GM18951 (cell line): ENCODE measurements around the gene DCHS1.

ENCODE experiments used
- POLR2A ChIP-seq: IDR thresholded peaks from 4 replicates; pipeline ENCODE4 v1.6.1; 2011; ENCODE audit warnings: mild to moderate bottlenecking; ENCODE audit not compliant: insufficient read length, insufficient read depth; ENCODE audit errors: extremely low read depth
- in situ Hi-C: fragments of 300-500 bp; cut with MboI; formaldehyde crosslinking; loops from one replicate; pipeline ENCODE4 v1.12.0; 2022; ENCODE audit warnings: low sequenced_read_pairs, mixed read lengths, inconsistent platforms; ENCODE audit not compliant: unreplicated experiment

DCHS1 gene

DNA sequence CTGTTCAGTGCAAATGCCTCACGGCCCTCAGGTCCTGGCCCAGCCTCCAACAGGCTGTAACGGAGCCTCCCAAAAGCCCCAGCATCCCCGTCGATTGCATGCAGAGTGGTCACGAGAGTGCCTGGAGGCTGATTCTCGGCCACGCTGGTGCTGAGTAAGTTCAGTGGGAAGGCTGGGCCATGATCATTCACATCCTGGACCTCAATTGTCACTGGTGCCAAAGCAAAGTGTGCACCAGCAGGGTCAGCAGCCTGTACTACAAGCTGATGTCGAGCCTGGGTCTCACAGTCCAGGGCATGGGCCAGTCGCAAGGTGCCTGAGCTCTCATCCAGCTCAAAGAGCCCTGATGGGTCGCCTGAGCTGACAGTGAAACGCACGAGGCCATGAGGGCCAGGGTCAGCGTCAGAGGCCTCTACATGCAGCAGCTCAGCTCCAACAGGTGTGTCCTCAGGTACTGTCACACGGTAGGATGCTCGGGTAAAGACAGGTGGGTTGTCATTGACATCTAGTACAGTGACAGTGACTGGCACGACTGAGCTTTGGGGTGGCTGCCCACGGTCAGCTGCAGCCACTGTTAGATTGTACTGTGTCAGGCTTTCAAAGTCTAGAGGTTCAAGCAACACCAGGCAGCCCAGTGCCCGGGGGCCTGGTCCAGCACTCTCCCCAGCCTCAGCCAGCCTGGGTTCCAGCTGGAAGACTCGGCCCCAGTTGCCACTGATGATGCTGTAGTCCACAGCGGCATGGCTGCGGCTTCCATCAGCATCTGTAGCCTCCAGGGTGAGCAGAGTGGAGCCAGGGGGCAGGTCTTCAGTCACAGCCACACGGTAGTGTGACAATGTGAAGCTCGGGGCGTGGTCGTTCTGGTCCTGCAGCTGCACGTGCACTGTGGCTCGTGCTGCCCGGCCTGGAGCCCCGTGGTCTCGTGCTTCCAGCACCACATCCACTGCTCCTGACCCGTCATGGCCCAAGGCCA lies 31.9 kb downstream of the DCHS1 start:
- TF ChIP-seq POLR2A = no peak
- in situ Hi-C loops = no loop called here

GRCh38 chr11:6622261-6623171 lies 33.1 kb downstream of the DCHS1 start:
- no peak for TF ChIP-seq POLR2A
- in situ Hi-C loops = no loop called here

DNA sequence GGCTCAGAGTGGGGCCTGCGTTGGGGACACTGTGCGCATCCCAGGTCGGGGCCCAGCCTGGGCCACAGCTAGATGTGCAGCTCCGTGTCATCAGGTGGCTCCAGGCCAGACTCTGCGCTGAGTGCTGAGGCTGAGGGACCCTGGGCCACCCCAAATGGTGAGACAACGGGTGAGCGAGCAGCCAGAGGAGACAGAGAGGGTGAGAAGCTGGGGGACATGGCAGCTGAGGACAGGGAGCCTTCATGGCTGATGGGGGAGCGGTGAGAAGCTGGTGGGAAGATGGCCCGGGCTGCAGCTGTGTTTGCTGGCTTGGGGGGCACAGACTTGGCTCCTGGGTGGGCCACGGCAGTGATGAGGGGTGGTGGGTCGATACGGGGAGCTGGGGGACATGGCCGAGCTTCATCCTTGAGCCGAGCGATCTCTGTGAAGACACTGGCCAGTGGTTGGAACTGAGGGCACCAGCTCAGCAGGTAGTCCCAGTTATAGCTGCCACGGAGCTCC lies 33.8 kb downstream of the DCHS1 start:
- TF ChIP-seq POLR2A = no peak
- in situ Hi-C loops = no loop called here

GRCh38 chr11:6620636-6621035 lies 35.0 kb downstream of the DCHS1 start:
- in situ Hi-C loops = no loop called here
- no peak for TF ChIP-seq POLR2A

GRCh38 chr11:6619004-6619745 lies 36.4 kb downstream of the DCHS1 start, which contains the start of gene TPP1:
Gene TPP1 (minus strand): TSS chr11:6619422. CDS start chr11:6619400, 22 bp downstream.
- TF ChIP-seq POLR2A = peak; percentile 73
- in situ Hi-C loops = no loop called here

DNA sequence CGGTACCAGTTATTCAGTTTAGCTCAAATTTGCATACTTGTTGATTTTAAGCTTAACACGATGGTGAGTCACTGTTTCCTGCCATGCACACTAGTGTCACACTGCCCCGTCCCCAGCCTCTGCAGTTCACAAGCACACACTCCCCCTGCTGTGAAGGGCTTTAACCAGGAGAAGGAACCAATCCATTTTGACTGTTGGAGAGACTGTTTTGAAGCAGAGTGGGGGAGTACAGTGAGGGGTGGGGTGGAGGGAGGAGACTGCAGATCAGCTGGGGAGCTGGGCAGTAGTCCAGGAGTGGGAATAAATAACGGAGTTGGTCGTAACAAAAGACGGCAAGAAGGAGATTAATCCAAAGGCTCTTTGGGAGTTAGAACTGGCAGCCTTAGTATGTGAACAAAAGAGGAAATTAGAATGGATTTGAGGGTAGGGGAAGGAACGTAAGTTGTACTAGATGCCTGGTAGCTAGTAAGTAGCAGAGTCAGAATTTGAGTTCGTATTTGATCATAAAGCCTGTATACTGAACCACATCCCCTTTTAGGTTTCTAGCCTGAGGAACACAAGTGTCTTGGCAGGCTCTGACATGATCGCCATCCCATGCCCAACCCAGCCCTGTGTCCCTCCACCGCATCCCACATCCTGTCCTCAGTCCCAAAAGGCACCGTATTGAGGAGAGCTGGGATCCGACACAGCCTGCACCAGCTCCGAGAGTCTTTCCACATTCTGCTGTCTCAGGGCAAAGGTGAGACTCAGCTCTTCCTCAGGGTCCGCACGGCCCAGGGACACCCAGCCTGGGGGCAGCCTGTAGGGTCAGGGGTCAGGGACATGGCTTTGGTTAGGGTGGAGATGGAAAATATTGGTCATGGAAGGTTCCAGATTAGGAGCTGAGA lies 37.2 kb downstream of the DCHS1 start:
- in situ Hi-C loops = no loop called here
- no peak for TF ChIP-seq POLR2A

GRCh38 chr11:6617315-6617781 lies 38.3 kb downstream of the DCHS1 start:
- in situ Hi-C loops = no loop called here
- TF ChIP-seq POLR2A = no peak

DNA sequence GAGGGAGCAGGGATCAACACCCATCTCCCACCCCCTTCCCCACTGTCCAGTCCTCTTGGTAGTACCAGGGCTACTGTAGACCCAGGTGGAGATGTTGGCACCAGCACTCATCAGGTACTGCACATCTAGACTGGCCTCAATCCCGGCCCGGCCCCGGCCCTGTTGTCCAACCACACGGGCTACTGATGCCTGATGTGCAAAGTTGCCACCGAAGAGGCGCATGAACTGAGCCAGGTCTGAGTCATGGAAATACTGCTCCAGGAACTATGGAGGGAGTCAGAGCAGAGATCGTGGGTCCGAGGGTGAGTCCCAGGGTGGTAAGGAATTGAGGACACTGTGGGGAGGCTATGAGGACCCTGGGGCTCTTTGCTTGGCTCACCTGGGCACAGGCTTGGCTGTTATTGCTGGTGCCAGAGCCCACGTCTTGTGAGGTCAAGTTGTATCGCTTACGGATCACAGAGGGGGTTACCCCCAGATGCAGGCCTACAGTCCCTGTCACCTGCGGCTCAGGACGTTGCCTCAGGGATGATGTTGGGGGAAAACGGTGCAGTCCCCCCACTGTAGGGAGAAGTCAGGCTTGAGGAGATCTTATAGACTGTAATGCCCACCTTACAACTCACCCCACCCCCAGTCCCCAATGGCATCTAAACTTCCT lies 38.9 kb downstream of the DCHS1 start:
- in situ Hi-C loops = no loop called here
- no peak for TF ChIP-seq POLR2A

DNA sequence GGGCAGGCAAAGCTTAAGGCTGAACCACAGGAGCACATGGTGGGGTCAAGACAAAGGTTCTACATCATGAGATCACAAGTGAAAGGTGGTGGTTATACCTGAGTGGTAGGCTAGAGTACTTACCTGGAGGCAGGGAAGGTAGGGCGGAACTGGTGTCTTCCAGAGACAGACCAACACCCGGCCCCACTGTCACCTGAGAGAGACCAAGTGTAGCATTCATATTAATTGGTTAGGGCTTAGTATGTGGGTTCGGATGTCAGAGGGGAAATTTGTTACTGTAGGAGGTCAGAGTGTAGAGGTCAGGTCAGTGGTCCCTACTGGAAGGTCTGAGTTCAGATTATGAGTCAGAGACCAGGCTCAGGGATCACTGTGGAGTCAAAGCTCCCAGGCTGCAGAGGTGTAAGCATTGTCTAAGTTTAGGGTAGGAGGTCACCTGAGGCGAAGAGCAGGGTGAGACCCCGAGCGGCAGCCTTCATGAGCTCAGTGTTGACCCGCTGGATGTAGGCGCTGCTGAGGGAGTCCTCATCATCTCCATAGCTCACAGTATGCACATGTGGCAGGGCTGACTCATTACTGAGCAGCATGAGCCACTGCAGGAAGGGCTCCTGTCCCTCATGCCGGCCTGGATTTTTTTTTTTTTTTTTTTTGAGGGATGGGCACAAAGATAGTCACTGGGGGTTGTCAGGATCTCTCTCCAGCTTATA lies 39.6 kb downstream of the DCHS1 start:
- TF ChIP-seq POLR2A = no peak
- in situ Hi-C loops = no loop called here

- TF ChIP-seq POLR2A = no peak
- in situ Hi-C loops = no loop called here
Measured at GRCh38 chr11:6615046-6615445, 40.6 kb downstream of the DCHS1 start.

- no peak for TF ChIP-seq POLR2A
- in situ Hi-C loops = no loop called here
Measured at GRCh38 chr11:6614446-6614845, 41.2 kb downstream of the DCHS1 start.
